ENCODE measurements around the gene TOPBP1. TPM values are rescaled to one million over a fixed set of nuclear protein-coding genes. Genes with fewer than 3 reads are reported as not detected.
"Not testable (repeated sequence)": the region's sequence is repeated elsewhere in the genome, so short reads cannot be mapped to it uniquely, and the experiment has no call there.

TOPBP1 gene
- total RNA-seq = 10 to 100 TPM; 20.4 to 22.1 TPM
- long read RNA-seq, full-length matches to known transcripts = 3 of 10 reads
- long read RNA-seq, partial matches to known transcripts = 4 of 10 reads
- long read RNA-seq, other reads (novel, unspliced or antisense) = 3 of 10 reads

GRCh38 chr3:133661454-133662277 lies at the start of gene TOPBP1:
Gene TOPBP1 (minus strand): TSS chr3:133661941. CDS start chr3:133661127, 814 bp downstream.
- DNase-seq (peak; percentile 84 to 89), ATAC-seq (peak; percentile 97)
- intact Hi-C loops (cut with DNase I, micrococcal nuclease) = no loop called here

- intact Hi-C loops (cut with DNase I, micrococcal nuclease) = no loop called here
- no peak for DNase-seq
- ATAC-seq = no peak
Measured at GRCh38 chr3:133711013-133711412, 49.3 kb upstream of the TOPBP1 start.

- intact Hi-C loops (cut with DNase I, micrococcal nuclease) = no loop called here
- no peak for DNase-seq
- no peak for ATAC-seq
Measured at GRCh38 chr3:133709139-133709750, 47.5 kb upstream of the TOPBP1 start.

GRCh38 chr3:133706033-133706432 lies 44.3 kb upstream of the TOPBP1 start:
- no peak for ATAC-seq
- DNase-seq = no peak
- intact Hi-C loops (cut with DNase I, micrococcal nuclease) = no loop called here

GRCh38 chr3:133703915-133704314 lies 42.2 kb upstream of the TOPBP1 start:
- intact Hi-C loops (cut with DNase I, micrococcal nuclease) = no loop called here
- ATAC-seq (no peak), DNase-seq (no peak)

GRCh38 chr3:133701435-133702358 lies 40.0 kb upstream of the TOPBP1 start:
- DNase-seq (no peak), ATAC-seq (no peak)
- intact Hi-C loops (cut with DNase I, micrococcal nuclease) = no loop called here

- intact Hi-C loops (cut with DNase I, micrococcal nuclease) = no loop called here
- no peak for DNase-seq
- no peak for ATAC-seq
Measured at GRCh38 chr3:133700351-133700750, 38.6 kb upstream of the TOPBP1 start.

- DNase-seq (no peak), ATAC-seq (no peak)
- intact Hi-C loops (cut with DNase I, micrococcal nuclease) = no loop called here
Measured at GRCh38 chr3:133699903-133700302, 38.2 kb upstream of the TOPBP1 start.

- DNase-seq (no peak), ATAC-seq (no peak)
- intact Hi-C loops (cut with DNase I, micrococcal nuclease) = no loop called here
Measured at GRCh38 chr3:133699467-133699866, 37.7 kb upstream of the TOPBP1 start.

- intact Hi-C loops (cut with DNase I, micrococcal nuclease) = no loop called here
- no peak for DNase-seq
- ATAC-seq = no peak
Measured at GRCh38 chr3:133697960-133698359, 36.2 kb upstream of the TOPBP1 start.

GRCh38 chr3:133695560-133696171 lies 33.9 kb upstream of the TOPBP1 start:
- no peak for DNase-seq
- ATAC-seq = no peak
- intact Hi-C loops (cut with DNase I, micrococcal nuclease) = no loop called here

GRCh38 chr3:133694288-133695268 lies 32.8 kb upstream of the TOPBP1 start:
- DNase-seq = no peak
- ATAC-seq = no peak
- intact Hi-C loops (cut with DNase I, micrococcal nuclease) = no loop called here

GRCh38 chr3:133693821-133694220 lies 32.1 kb upstream of the TOPBP1 start:
- no peak for DNase-seq
- ATAC-seq = no peak
- intact Hi-C loops (cut with DNase I, micrococcal nuclease) = no loop called here

- intact Hi-C loops (cut with DNase I, micrococcal nuclease) = no loop called here
- DNase-seq = no peak
- no peak for ATAC-seq
Measured at GRCh38 chr3:133692759-133693158, 31.0 kb upstream of the TOPBP1 start.

- DNase-seq = no peak
- intact Hi-C loops (cut with DNase I, micrococcal nuclease) = no loop called here
Measured at GRCh38 chr3:133691273-133692107, 29.7 kb upstream of the TOPBP1 start.

GRCh38 chr3:133677993-133678392 lies 16.3 kb upstream of the TOPBP1 start:
- ATAC-seq; DNase-seq; intact Hi-C loops (cut with DNase I, micrococcal nuclease): not testable (repeated sequence)

More at GRCh38 chr3:133691273-133692107, 29.7 kb upstream of the TOPBP1 start:
- ATAC-seq = no peak
